ENCODE results near the gene ZNF615. TPM values are rescaled to one million over a fixed set of nuclear protein-coding genes. Genes with fewer than 3 reads are reported as not detected.

Gene ZNF615
- polyA plus RNA-seq, 1 experiment, result 3.8 TPM

GRCh38 chr19:52020506-52020905, 12.5 kb upstream of the ZNF615 start:
- POLR2A ChIA-PET, result no interaction called here
- CTCF ChIA-PET, result interaction anchor here (0.7 kb wide), 1 partner anchor 105 kb away, joined by 3 read pairs; no protein-coding TSS in a partner anchor
- no peak for TF ChIP-seq CTCF (IDR thresholded peaks at IDR 0.05; ENCODE audit: insufficient read depth, low read depth, low read length)
- Histone ChIP-seq H3K36me3 (ENCODE audit: control insufficient read depth, insufficient read depth, low read length) (peaks cover 21% of the 10 kb centered on the region), H3K27me3 (ENCODE audit: control insufficient read depth, insufficient read depth, low read length) (no peaks in the 10 kb centered on the region), H3K4me3 (ENCODE audit: low read depth, low read length) (no peak overlapping the region)
- no peak for DNase-seq (ENCODE audit: low read depth)

GRCh38 chr19:52010674-52011073, 2.7 kb upstream of the ZNF615 start:
- no peak for TF ChIP-seq CTCF (IDR thresholded peaks at IDR 0.05; ENCODE audit: insufficient read depth, low read depth, low read length)
- CTCF ChIA-PET, result no interaction called here
- Histone ChIP-seq H3K4me3 (ENCODE audit: low read depth, low read length) (no peak overlapping the region), H3K36me3 (ENCODE audit: control insufficient read depth, insufficient read depth, low read length) (0 out of 2 replicates have a peak, but pooled peaks cover under 1% of the 10 kb centered on the region), H3K27me3 (ENCODE audit: control insufficient read depth, insufficient read depth, low read length) (no peaks in the 10 kb centered on the region)
- POLR2A ChIA-PET, result no interaction called here
- no peak for DNase-seq (ENCODE audit: low read depth)

DNA sequence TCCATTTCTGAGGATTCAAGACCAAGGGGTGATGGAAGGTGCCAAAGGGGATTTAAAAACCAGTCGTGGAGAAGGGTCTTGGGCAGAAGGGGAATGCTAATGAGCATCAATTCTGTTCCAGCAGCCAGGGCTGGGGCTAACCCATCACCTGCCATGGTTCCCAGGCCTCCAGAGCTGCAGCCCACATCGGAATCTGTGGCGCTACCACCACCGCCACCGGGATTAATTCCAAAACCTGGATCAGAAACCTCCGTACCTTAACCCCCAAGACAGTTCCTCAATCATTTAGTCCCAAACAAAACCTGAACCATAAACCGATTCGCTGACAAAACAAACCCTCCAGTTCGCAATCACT, 583 bp downstream of the ZNF615 start:
- ChIA-PET CTCF (interaction anchor here (0.7 kb wide), 1 partner anchor 25 kb away, joined by 3 read pairs; no protein-coding TSS in a partner anchor), POLR2A (interaction anchor here (0.7 kb wide), 1 partner anchor 42 kb away, joined by 3 read pairs; no protein-coding TSS in a partner anchor)
- H3K27me3 ChIP-seq (ENCODE audit: control insufficient read depth, insufficient read depth, low read length), result no peaks in the 10 kb centered on the region
- DNase-seq (ENCODE audit: low read depth), result no peak
- TF ChIP-seq CTCF (IDR thresholded peaks at IDR 0.05; ENCODE audit: insufficient read depth, low read depth, low read length), result no peak
- H3K4me3 ChIP-seq (ENCODE audit: low read depth, low read length), result peak overlapping the region; percentile 57
- H3K36me3 ChIP-seq (ENCODE audit: control insufficient read depth, insufficient read depth, low read length), result no peaks in the 10 kb centered on the region

DNA sequence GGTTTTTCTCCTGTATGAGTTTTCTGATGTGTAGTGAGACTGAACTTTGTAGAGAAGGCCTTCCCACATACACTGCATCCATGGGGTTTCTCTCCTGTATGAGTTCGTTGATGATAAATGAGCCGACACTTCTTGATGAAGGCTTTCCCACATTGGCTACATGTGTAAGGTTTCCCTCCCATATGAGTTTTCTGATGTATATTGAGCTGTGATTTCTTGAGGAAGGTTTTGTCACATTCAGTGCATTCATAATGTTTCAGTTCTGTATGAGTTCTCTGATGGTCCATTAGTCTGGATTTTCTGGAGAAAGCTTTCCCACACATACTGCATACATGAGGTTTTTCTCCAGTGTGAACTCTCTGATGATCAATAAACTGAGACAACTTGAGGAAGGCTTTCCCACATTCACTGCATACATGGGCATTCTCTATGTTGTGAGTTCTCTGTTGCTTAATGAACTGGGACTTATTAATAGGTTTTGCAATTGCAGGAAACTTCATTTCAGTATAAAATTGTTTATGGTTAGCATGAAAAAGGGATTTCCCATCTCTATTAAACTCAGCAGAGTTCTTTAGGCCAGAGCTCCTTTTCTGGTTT, 13.9 kb downstream of the ZNF615 start:
- no peak for DNase-seq (ENCODE audit: low read depth)
- no peaks in the 10 kb centered on the region for H3K27me3 ChIP-seq (ENCODE audit: control insufficient read depth, insufficient read depth, low read length)
- peaks cover 4% of the 10 kb centered on the region for H3K36me3 ChIP-seq (ENCODE audit: control insufficient read depth, insufficient read depth, low read length)
- ChIA-PET POLR2A (no interaction called here), CTCF (no interaction called here)
- no peak overlapping the region for H3K4me3 ChIP-seq (ENCODE audit: low read depth, low read length)
- no peak for TF ChIP-seq CTCF (IDR thresholded peaks at IDR 0.05; ENCODE audit: insufficient read depth, low read depth, low read length)

DNA sequence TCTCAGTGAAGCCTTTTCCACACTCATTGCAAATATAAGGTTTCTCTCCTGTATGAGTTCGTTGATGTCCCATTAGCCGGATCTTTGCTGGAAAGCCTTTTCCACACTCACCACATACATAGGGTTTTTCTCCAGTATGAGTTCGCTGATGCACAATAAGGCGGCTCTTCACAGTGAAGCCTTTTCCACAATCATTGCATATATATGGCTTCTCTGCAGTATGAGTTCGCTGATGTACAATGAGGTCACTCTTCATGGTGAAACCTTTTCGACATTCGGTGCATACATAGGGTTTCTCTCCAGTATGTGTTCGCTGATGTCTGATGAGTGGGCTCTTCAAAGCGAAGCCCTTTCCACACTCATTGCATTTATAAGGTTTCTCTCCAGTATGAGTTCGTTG, 14.6 kb downstream of the ZNF615 start:
- DNase-seq (ENCODE audit: low read depth), result no peak
- no peak overlapping the region for H3K4me3 ChIP-seq (ENCODE audit: low read depth, low read length)
- H3K27me3 ChIP-seq (ENCODE audit: control insufficient read depth, insufficient read depth, low read length), result no peaks in the 10 kb centered on the region
- ChIA-PET CTCF (no interaction called here), POLR2A (no interaction called here)
- peaks cover 4% of the 10 kb centered on the region for H3K36me3 ChIP-seq (ENCODE audit: control insufficient read depth, insufficient read depth, low read length)
- no peak for TF ChIP-seq CTCF (IDR thresholded peaks at IDR 0.05; ENCODE audit: insufficient read depth, low read depth, low read length)

All from BJ (cell line).